Ovary (tissue), 9 donors: ENCODE measurements around the gene ADGRV1. TPM values are rescaled to one million over a fixed set of nuclear protein-coding genes. Genes with fewer than 3 reads are reported as not detected.

Source experiments
- DNase-seq, 5 donors: peaks; one replicate each; pipeline ENCODE4 v3.0.0-alpha.2; 2019 to 2020
- H3K27ac ChIP-seq, 2 donors: fragments of 200-600 bp; one replicate each; pipeline versions ENCODE4 v1.5.1 to v1.8.0; 2019 to 2022
- H3K27me3 ChIP-seq: fragments of 200-600 bp; one replicate; pipeline ENCODE4 v1.8.0; 2022
- H3K36me3 ChIP-seq: fragments of 200-600 bp; sonication (generic); one replicate; pipeline ENCODE4 v1.5.1; 2019
- H3K4me1 ChIP-seq: one replicate; pipeline ENCODE4 v1.8.1; 2013; ENCODE audit warnings: mild to moderate bottlenecking, moderate library complexity; ENCODE audit not compliant: insufficient read depth
- H3K4me3 ChIP-seq: fragments of 200-600 bp; sonication (generic); one replicate; pipeline ENCODE4 v1.5.1; 2017
- H3K9me3 ChIP-seq, 2 donors: fragments of 200-600 bp in 1 of 2; sonication (generic) in 1 of 2; one replicate each; pipeline versions ENCODE4 v1.5.1 to v1.8.1; 2013 to 2019; ENCODE audit warnings: mild to moderate bottlenecking in 1 of 2, moderate library complexity in 1 of 2
- CTCF ChIP-seq, 3 donors: fragments of 450-650 bp in 2 of 3; fragments of 200-600 bp in 1 of 3; IDR thresholded peaks; one replicate each; pipeline versions ENCODE4 v1.5.1 to v1.8.0; 2016 to 2022; ENCODE audit warnings: antibody characterized with exemption in 3 of 3, mild to moderate bottlenecking in 1 of 3
- EP300 ChIP-seq: sonication (generic); formaldehyde crosslinking; IDR thresholded peaks from one replicate; pipeline ENCODE4 v1.6.1; 2017; ENCODE audit warnings: antibody characterized with exemption
- POLR2A ChIP-seq: fragments of 450-650 bp; IDR thresholded peaks from one replicate; pipeline ENCODE4 v1.6.1; 2017; ENCODE audit warnings: antibody characterized with exemption, mild to moderate bottlenecking, moderate library complexity
- WGBS, 3 donors: extraction: QIAGEN DNeasy Blood & Tissue Kit in 1 of 3; methylation state at CpG; one replicate each; pipeline versions ENCODE4 v1.1.5 to v1.1.7; 2013 to 2017; 5-methylcytosine and 5-hydroxymethylcytosine counted together
- intact Hi-C, 4 donors: fragments of 100-400 bp; cut with DNase I; formaldehyde crosslinking; loops; one replicate each; pipeline versions ENCODE4 v1.11.0 to v1.15.1; 2022 to 2023
- polyA plus RNA-seq, 2 donors: library from polyadenylated mRNA; stranded (reverse); fragments of 200-250 nt in 1 of 2; fragments of 350-450 nt in 1 of 2; fragmentation: Illumina TruSeq in 1 of 2; extraction: RNeasy Lipid Tissue Mini Kit (QIAGEN cat#74804) in 1 of 2; gene quantifications; one replicate each; pipeline ENCODE4 v1.2.3, GENCODE V29; 2013 to 2014
- total RNA-seq, 7 donors: library from RNA; depleted of rRNA in 2 of 7; stranded (reverse); fragments of >200 nt in 2 of 7; fragmentation: NEBNext Ultra II Directional in 3 of 7; extraction: Animal tissue kit (Norgen Biotek cat#: 25700) in 3 of 7; gene quantifications; one replicate each; pipeline versions ENCODE4 v1.1.0 to v1.2.4, GENCODE V29; 2016 to 2023
- donor health status: DM: no; HTN: no; CAD: no; lungs with moderate emphysema.
- donor health status: DM: no; HTN: no; CAD: no.
- donor health status: Bipolar disorder and iron deficiency.
- donor health status: DM: yes; HTN: yes; CAD: no.
- donor health status: DM: no; HTN: no; CAD: no.
- donor health status: DM: yes; HTN: yes; CAD: no.

ADGRV1 gene
- total and polyA plus RNA-seq, 9 donors, result 0.21 to 2.7 (median 1.1) TPM

- peak overlapping the region in 1 of 2 donors; percentile 6 for H3K27ac ChIP-seq
- no peak for DNase-seq
- WGBS, 3 donors, result 84 to 93% (median 85%) methylated on average over 7 of the region's 7 CpGs
- H3K4me3 ChIP-seq, result no peak overlapping the region
- peaks cover 11% of the 10 kb centered on the region for H3K4me1 ChIP-seq
- H3K9me3 ChIP-seq, result no peaks in the 10 kb centered on the region
- intact Hi-C loops, result loop anchor here in 1 of 4 donors (10.0 kb wide), 1 partner anchor 163 kb away; no protein-coding TSS in a partner anchor
- no peaks in the 10 kb centered on the region for H3K36me3 ChIP-seq
- TF ChIP-seq CTCF (IDR thresholded peaks at IDR 0.05) (no peak), EP300 (no peak), POLR2A (no peak)
- H3K27me3 ChIP-seq, result no peaks in the 10 kb centered on the region
These were observed 562.9 kb downstream of the ADGRV1 start for GRCh38 chr5:91121347-91121993.

GRCh38 chr5:91122651-91123050 is 564.1 kb downstream of the ADGRV1 start:
- intact Hi-C loops, result loop anchor here in 1 of 4 donors (10.0 kb wide), 1 partner anchor 162 kb away; no protein-coding TSS in a partner anchor

GRCh38 chr5:91123291-91123690 is 564.7 kb downstream of the ADGRV1 start:
- WGBS, 3 donors, result 39 to 48% (median 46%) methylated on average over 3 of the region's 3 CpGs
- TF ChIP-seq POLR2A (no peak), CTCF (IDR thresholded peaks at IDR 0.05) (no peak), EP300 (no peak)
- Histone ChIP-seq H3K36me3 (no peaks in the 10 kb centered on the region), H3K9me3 (no peaks in the 10 kb centered on the region), H3K4me3 (no peak overlapping the region), H3K4me1 (peaks cover 20% of the 10 kb centered on the region), H3K27me3 (no peaks in the 10 kb centered on the region), H3K27ac (no peak overlapping the region)
- intact Hi-C loops, result loop anchor here in 1 of 4 donors (10.0 kb wide), 1 partner anchor 162 kb away; no protein-coding TSS in a partner anchor
- DNase-seq, result no peak

More at GRCh38 chr5:91122651-91123050, 564.1 kb downstream of the ADGRV1 start:
- WGBS, 3 donors, result 78 to 86% (median 82%) methylated on average over 2 of the region's 2 CpGs
- Histone ChIP-seq H3K36me3 (no peaks in the 10 kb centered on the region), H3K4me1 (peaks cover 18% of the 10 kb centered on the region), H3K9me3 (no peaks in the 10 kb centered on the region), H3K27me3 (no peaks in the 10 kb centered on the region), H3K27ac (no peak overlapping the region), H3K4me3 (no peak overlapping the region)
- no peak for DNase-seq
- TF ChIP-seq EP300, result no peak
- TF ChIP-seq CTCF (IDR thresholded peaks at IDR 0.05), result no peak
- TF ChIP-seq POLR2A, result no peak

- intact Hi-C loops, result loop anchor here in 1 of 4 donors (10.0 kb wide), 1 partner anchor 161 kb away; no protein-coding TSS in a partner anchor
- no peak overlapping the region for H3K4me3 ChIP-seq
- no peak for DNase-seq
- 9 to 16% (median 15%) methylated on average over 4 of the region's 4 CpGs for WGBS, 3 donors
- no peaks in the 10 kb centered on the region for H3K27me3 ChIP-seq
- H3K9me3 ChIP-seq, result no peaks in the 10 kb centered on the region
- H3K36me3 ChIP-seq, result no peaks in the 10 kb centered on the region
- H3K4me1 ChIP-seq, result peaks cover 20% of the 10 kb centered on the region
- no peak for TF ChIP-seq POLR2A
- TF ChIP-seq EP300, result no peak
- no peak for TF ChIP-seq CTCF (IDR thresholded peaks at IDR 0.05)
- no peak overlapping the region for H3K27ac ChIP-seq
These were observed 565.3 kb downstream of the ADGRV1 start for GRCh38 chr5:91123901-91124300.
